GM21447 (cell line): ENCODE results near the gene RPL22.

Experiments used
- ATAC-seq: cut with Tn5 transposase; IDR thresholded peaks from one replicate; pipeline ENCODE4 v1.9.1; 2021; ENCODE audit not compliant: unreplicated experiment

RPL22 gene

GRCh38 chr1:6157132-6157527, 42.3 kb downstream of the RPL22 start:
- ATAC-seq: no peak

DNA sequence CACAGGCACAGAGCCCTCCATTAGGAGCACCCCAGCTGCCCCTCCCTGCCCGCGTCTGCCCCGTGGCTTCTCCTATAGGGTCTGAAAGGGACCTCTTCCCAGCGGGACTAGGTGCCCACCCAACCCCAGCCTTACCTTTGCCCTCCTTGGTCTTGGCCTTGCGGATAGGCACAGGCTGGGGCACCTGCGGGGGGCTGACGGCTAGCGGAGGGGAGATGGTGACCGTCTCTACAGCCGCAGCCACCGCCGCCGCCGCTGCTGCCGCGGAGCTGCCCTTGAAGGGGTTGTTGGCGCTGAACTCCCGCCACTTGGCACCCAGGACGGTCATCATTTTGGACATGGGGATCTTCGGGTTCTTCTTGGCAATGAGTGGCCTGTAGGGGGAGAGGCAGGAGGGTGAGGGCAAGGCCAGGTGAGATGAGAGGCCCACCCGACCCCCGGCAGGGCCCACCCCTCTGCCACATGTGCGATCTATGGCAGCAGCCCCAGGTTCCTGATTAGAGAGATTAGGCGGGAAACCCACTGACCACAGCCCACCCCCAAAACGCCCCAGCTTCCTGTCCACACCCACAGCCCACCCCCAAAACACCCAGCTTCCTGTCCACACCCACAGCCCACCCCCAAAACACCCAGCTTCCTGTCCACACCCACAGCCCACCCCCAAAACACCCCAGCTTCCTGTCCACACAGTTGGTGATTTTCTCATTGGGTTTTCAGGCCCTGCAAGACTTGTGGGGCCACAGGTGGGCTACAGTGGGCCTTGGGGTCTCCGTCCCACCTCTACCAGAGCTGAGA, 44.7 kb downstream of the RPL22 start:
- ATAC-seq: no peak

DNA sequence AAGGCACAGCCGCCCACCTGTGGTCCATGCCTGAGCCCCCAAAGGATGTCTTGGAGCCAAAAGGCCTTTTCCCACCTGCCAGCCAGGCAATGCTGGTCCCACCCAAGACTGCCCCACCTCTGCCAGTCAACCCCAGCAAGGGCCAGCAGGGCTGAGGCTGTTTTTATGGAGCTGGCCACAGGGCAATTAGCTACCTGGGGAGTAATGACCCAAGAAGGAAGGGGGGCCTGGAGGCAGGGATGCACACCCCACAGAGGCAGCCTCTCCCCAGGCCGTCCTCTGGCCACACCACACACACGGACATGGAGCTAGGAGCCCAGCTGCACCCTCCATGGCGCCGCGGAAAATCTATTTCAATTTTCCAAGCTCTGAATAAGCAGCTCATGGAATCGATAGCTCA, 46.5 kb downstream of the RPL22 start:
- ATAC-seq: no peak

- no peak for ATAC-seq
These were observed 47.2 kb downstream of the RPL22 start for GRCh38 chr1:6152181-6152580.

GRCh38 chr1:6151291-6151822, 48.0 kb downstream of the RPL22 start:
- no peak for ATAC-seq

DNA sequence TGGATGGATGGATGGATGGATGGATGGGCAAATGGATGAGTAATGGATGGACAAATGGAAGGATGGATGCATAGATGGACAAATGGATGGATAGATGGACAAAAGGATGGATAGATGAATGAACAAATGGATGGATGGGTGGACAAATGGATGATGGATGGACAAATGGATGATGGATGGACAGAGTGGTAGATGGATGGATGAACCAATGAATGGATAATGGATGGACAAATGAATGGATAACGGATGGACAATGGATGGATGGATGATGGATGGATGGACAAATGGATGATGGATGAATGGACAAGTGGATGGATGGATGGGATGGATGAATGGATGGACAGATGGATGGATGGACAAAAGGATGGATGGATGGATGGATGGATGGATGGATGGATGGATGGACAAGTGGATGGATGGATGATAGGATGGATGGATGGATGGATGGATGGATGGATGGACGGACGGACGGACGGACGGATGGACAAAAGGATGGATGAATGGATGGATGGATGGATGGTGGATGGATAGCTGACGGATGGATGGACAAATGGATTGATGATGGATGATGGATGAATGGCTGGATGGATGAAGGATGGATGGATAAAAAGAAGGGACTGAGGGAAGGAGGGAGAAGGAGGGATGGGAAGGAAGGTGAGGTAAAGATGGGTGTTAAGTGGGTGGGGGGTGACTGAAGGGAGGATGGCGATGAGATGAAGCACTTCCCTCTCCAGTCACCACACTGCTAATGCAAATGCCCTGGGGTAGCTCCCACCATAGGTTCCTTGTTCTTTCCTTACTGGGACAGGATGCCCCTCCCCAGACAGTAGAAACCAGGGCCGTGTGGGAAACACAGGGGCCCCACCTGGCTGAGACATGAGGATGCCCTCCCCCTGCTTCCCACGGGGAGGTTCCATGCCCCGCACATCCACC, 49.1 kb downstream of the RPL22 start:
- ATAC-seq: no peak

GRCh38 chr1:6149597-6149996, 49.8 kb downstream of the RPL22 start:
- ATAC-seq: no peak

- no peak for ATAC-seq
These were observed 50.7 kb downstream of the RPL22 start for GRCh38 chr1:6148497-6149241.

DNA sequence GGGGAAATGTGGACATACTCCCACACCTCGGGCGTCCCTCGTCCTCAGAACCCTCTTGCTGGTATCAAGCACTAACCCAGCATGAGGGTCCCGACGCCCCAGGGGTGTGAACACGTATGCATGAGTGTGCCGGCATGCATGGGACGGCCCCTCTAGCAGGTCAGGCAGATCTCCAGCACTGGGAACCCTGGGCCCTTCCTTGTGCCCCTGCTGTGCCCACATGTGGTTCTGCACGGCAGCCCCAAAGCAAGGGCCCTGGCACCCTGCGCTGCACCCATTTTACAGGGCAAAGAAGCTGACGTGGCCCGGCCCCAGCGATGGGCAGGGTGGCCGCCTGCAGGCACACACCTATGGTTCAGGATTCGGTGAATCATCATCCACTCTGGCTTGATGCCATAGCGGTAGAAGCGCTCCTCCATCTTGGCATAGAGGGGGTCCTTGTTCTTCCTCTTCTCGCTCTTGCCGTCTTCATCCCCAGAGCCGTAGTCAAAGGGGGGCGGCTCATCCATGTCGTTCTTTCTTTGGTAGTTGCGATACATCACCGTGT, 53.5 kb downstream of the RPL22 start:
- no peak for ATAC-seq

DNA sequence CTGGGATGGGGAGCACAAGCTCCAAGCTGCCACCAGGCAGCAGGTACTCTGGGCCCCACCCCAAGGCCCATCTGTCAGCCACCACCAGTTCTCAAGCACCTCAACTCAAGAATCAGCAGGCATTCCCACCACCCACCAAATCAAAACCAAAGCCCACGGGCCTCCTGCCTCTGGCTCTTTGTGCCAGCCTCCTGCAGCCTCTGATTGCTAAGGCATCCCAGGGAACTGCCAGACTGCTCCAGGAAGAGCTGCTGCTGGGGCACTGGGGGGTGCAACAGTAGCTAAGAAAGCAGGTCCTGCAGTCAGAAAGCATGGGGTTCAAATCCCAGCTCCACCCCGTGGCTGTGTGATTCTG, 54.0 kb downstream of the RPL22 start:
- no peak for ATAC-seq

- no peak for ATAC-seq
These were observed 54.6 kb downstream of the RPL22 start for GRCh38 chr1:6144647-6145395.

- no peak for ATAC-seq
These were observed 55.2 kb downstream of the RPL22 start for GRCh38 chr1:6144175-6144574.

- ATAC-seq: no peak
These were observed 56.0 kb downstream of the RPL22 start for GRCh38 chr1:6143395-6143794.

- ATAC-seq: no peak
These were observed 56.7 kb downstream of the RPL22 start for GRCh38 chr1:6142734-6143133.

DNA sequence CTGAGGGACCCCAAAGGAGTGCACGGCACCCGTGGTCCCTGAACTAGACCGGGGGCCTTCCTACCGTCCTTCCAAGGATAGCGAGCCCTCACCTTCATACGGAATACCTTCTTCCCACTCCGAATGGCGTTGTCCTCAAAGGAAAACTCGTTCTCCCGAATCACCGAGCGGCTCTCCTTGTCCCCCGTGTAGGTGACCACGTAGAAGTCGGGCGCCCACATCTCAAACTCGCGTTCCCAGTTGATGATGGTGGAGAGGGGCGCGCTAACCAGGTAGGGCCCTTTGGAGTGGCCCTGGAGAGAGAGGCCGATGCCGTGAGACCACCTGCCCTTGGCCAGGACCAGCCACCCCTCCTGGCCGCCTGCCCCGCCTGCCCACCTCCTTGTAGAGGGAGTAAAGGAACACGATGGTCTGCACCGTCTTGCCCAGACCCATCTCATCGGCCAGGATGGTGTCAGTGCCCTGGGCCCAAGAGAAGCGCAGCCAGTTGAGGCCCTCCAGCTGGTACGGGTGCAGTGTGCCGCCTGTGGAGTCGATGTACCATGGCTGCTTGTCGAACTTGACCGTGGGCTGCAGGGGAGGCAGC, 57.3 kb downstream of the RPL22 start:
- no peak for ATAC-seq

DNA sequence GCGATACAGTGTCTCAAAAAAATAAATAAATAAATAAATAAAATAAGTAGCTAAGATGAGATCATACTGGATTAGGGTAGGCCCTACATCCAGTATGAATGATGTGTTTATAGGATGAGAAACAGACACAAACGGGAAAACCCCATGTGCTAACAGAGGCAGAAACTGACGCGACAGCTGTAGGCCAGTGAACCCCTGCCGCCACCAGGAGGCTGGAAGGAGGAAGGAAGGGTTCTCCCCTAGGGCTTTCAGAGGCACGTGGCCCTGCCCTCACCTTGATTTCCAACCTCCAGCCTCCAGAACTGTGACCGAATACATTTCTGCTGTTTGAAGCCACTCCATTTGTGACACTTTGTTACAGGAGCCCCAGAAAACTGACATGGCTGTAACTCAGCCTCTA, 57.8 kb downstream of the RPL22 start:
- ATAC-seq: no peak

DNA sequence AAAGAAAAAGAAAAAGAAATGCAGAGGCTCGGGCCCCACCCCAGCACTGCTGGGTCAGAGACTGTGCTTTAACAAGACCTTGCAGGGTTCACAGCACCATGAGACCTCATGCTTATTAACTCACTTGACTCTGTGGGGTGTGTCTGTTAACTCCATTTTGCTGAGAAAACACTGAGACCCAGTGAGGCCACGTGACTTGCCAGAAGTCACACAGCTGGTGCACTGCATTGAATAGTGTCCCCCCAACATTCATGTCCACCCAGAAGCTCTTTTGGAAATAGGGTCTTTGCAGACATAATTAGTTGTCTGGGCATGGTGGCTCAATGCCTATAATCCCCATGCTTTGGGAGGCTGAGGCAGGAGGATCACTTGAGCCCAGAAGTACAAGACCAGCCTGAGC, 59.0 kb downstream of the RPL22 start:
- ATAC-seq: no peak

GRCh38 chr1:6137758-6138157, 61.6 kb downstream of the RPL22 start:
- ATAC-seq: no peak

DNA sequence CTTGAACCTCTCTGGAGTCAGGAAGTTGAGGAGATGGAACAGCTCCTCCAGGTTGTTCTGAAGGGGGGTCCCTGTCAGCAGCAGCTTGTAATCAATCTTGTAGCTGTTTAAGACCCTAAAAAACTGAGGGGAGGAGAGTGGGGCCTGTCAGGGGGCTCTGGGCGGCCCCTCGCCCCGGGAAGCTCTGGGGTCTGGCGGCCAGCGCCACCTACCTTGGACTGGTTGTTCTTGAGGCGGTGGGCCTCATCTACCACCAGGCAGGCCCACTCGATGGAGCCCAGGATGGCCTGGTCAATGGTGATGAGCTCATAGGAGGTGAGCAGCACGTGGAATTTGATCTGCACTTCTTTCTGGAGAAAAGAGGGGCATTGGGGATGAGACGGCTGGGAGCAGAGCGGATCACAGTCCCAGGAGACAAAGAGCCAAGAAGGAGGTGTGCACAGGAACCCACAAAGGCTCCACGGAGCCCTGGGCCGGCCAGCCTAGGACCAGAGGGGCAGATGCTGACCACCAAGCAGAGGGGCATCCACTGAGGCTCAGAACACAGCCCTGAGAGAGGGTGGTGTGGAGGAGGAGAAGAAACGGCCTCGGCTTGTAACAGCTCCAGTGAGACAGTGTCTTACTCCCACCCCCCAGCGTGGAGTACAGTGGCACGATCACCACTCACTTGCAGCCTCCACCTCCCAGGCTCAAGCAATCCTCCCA, 62.7 kb downstream of the RPL22 start:
- ATAC-seq: no peak
